Esophagus muscularis mucosa (tissue), 4 donors: ENCODE results near the gene RUNX1. TPM values are rescaled to one million over a fixed set of nuclear protein-coding genes. Genes with fewer than 3 reads are reported as not detected.

Experiments used
- DNase-seq: peaks from one replicate; pipeline ENCODE4 v3.0.0-alpha.2; 2017; ENCODE audit errors: extremely low spot score
- H3K27ac ChIP-seq, 4 donors: fragments of 200-600 bp; sonication (generic); replicated peaks in 1 of 4; 1 replicate in 3 of 4; 2 replicates in 1 of 4; pipeline ENCODE4 v1.5.1; 2016 to 2019; ENCODE audit warnings: mild to moderate bottlenecking in 1 of 4
- H3K27me3 ChIP-seq, 4 donors: fragments of 200-600 bp; sonication (generic); one replicate each; pipeline versions ENCODE4 v1.5.1 to v1.6.0; 2016 to 2019
- H3K36me3 ChIP-seq, 4 donors: fragments of 200-600 bp; sonication (generic); one replicate each; pipeline ENCODE4 v1.5.1; 2016 to 2019
- H3K4me1 ChIP-seq, 4 donors: fragments of 200-600 bp; sonication (generic); one replicate each; pipeline ENCODE4 v1.5.1; 2016 to 2019
- H3K4me3 ChIP-seq, 4 donors: fragments of 200-600 bp; sonication (generic); 1 replicate in 2 of 4; 2 replicates in 2 of 4; pipeline ENCODE4 v1.5.1; 2016 to 2019; ENCODE audit warnings: mild to moderate bottlenecking in 4 of 4, moderate library complexity in 1 of 4
- H3K9me3 ChIP-seq, 4 donors: fragments of 200-600 bp; sonication (generic); 1 replicate in 3 of 4; 2 replicates in 1 of 4; pipeline ENCODE4 v1.5.1; 2016 to 2019
- CTCF ChIP-seq, 3 experiments: fragments of 200-600 bp in 2 of 3; fragments of 450-650 bp in 1 of 3; sonication (generic) in 2 of 3; IDR thresholded peaks; one replicate each; pipeline ENCODE4 v1.5.1; 2017 to 2019; ENCODE audit warnings: antibody characterized with exemption in 3 of 3, mild to moderate bottlenecking in 2 of 3, moderate library complexity in 1 of 3
- EP300 ChIP-seq: sonication (generic); formaldehyde crosslinking; IDR thresholded peaks from one replicate; pipeline ENCODE4 v1.6.1; 2017; ENCODE audit warnings: antibody characterized with exemption
- POLR2A ChIP-seq: fragments of 450-650 bp; IDR thresholded peaks from one replicate; pipeline ENCODE4 v1.6.1; 2017; ENCODE audit warnings: antibody characterized with exemption, moderate library complexity, mild to moderate bottlenecking, low read depth
- POLR2AphosphoS5 ChIP-seq, 2 donors: sonication (generic); formaldehyde crosslinking; IDR thresholded peaks; one replicate each; pipeline ENCODE4 v1.6.1; 2017; ENCODE audit warnings: antibody characterized with exemption in 2 of 2
- WGBS: methylation state at CpG from one replicate; pipeline ENCODE4 v1.1.5; 2018; 5-methylcytosine and 5-hydroxymethylcytosine counted together
- intact Hi-C: fragments of 100-400 bp; cut with DNase I; formaldehyde crosslinking; loops from one replicate; pipeline ENCODE4 v1.15.1; 2023
- total RNA-seq, 4 donors: library from RNA; depleted of rRNA; stranded (reverse); fragments of >200 nt; gene quantifications; one replicate each; pipeline versions ENCODE4 v1.1.0 to v1.2.1, GENCODE V29; 2016

The RUNX1 gene
- total RNA-seq, 4 donors from 2014 or later: 3.7 to 10.9 (median 5.6) TPM

GRCh38 chr21:34959607-34960006 lies 89.5 kb downstream of the RUNX1 start:
- H3K4me1 ChIP-seq: no peaks in the 10 kb centered on the region
- no peaks in the 10 kb centered on the region for H3K36me3 ChIP-seq
- no peak overlapping the region for H3K27ac ChIP-seq
- 86% methylated on average over 1 of the region's 1 CpG for WGBS
- H3K27me3 ChIP-seq: peaks cover 0 to 14% (median 0%) of the 10 kb centered on the region in 4 donors
- H3K4me3 ChIP-seq: no peak overlapping the region
- no peak for DNase-seq
- intact Hi-C loops: no loop called here
- no peaks in the 10 kb centered on the region for H3K9me3 ChIP-seq
- TF ChIP-seq EP300 (no peak), CTCF (IDR thresholded peaks at IDR 0.05) (no peak), POLR2A (no peak), POLR2AphosphoS5 (IDR thresholded peaks at IDR 0.05) (no peak)

DNA sequence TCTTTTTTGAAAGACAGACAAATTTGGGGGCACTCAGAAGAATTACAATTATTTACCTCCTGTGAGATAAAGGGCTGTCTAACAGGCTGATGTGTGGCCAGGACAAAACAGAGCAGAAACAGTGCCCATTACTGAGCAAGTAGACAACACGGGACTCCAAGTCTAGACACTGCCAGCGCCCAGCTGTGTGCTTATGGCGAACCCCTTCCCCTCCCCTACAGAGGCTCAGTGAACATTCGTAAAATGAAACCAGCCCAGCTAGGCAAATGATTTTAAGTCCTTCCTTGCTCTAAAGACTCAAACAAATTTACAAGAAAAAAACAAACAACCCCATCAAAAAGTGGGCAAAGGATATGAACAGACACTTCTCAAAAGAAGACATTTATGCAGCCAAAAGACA lies 91.1 kb downstream of the RUNX1 start:
- Histone ChIP-seq H3K27ac (no peak overlapping the region), H3K4me3 (no peak overlapping the region), H3K9me3 (no peaks in the 10 kb centered on the region), H3K36me3 (no peaks in the 10 kb centered on the region), H3K4me1 (no peaks in the 10 kb centered on the region), H3K27me3 (peaks cover 0 to 8% (median 0%) of the 10 kb centered on the region in 4 donors)
- DNase-seq: no peak
- intact Hi-C loops: no loop called here
- TF ChIP-seq EP300: no peak
- TF ChIP-seq POLR2A: no peak
- no peak for TF ChIP-seq CTCF (IDR thresholded peaks at IDR 0.05)
- no peak for TF ChIP-seq POLR2AphosphoS5 (IDR thresholded peaks at IDR 0.05)
- 86% methylated on average over 4 of the region's 4 CpGs for whole genome bisulfite sequencing

DNA sequence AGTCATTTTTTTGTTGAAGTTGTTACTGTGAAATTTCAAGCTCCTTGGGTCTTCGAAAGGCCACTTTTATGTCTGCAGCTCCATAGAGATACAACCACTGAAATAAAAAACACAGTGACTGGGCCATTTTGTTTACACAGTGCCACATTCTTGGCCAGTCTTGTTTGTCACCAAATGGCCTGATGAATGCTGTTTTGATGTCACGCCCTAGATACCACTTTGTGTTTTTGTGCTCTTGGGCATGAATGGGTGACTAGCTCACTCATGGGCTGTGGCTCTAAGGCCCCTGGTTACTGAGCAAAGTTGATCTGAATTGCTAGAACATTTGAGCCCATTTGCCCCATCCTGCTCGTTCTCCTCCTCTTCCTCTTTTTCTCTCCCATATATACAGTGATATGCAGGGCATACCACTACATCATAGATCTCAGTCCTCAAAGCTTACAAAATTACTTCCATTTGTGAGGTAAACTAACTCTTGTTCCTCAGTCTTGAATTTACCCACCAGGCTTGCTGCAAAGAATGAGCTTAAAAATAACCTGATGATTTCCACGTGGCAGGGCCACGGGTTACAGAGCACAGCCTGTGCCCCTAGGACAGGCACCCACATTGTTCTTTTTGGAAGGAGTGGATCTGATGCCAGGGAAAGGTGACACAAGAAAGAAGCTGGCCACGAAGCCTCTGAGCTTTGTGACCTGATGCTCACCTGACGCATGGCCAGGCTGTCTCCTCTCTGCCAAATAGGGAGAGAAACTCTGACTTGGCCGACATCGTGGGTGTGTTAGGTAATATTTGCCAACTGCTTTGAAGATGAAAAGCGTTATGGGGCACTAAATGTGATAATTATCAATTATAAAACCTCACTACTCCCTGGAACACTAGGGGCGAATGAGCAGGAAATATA lies 92.4 kb downstream of the RUNX1 start:
- H3K27ac ChIP-seq: no peak overlapping the region
- intact Hi-C loops: no loop called here
- no peak overlapping the region for H3K4me3 ChIP-seq
- H3K9me3 ChIP-seq: no peaks in the 10 kb centered on the region
- no peaks in the 10 kb centered on the region for H3K4me1 ChIP-seq
- H3K27me3 ChIP-seq: no peaks in the 10 kb centered on the region
- no peaks in the 10 kb centered on the region for H3K36me3 ChIP-seq
- DNase-seq: no peak
- WGBS: 79% methylated on average over 11 of the region's 11 CpGs
- TF ChIP-seq EP300 (no peak), POLR2A (no peak), POLR2AphosphoS5 (IDR thresholded peaks at IDR 0.05) (no peak), CTCF (IDR thresholded peaks at IDR 0.05) (no peak)

GRCh38 chr21:34953950-34954349 lies 95.2 kb downstream of the RUNX1 start:
- intact Hi-C loops: no loop called here
- H3K36me3 ChIP-seq: no peaks in the 10 kb centered on the region
- TF ChIP-seq CTCF (IDR thresholded peaks at IDR 0.05): no peak
- no peak for TF ChIP-seq POLR2AphosphoS5 (IDR thresholded peaks at IDR 0.05)
- TF ChIP-seq POLR2A: no peak
- no peak for TF ChIP-seq EP300
- no peak overlapping the region for H3K27ac ChIP-seq
- peaks cover 0 to 12% (median 0%) of the 10 kb centered on the region in 4 donors for H3K27me3 ChIP-seq
- no peak overlapping the region for H3K4me3 ChIP-seq
- no peaks in the 10 kb centered on the region for H3K4me1 ChIP-seq
- no peak for DNase-seq
- H3K9me3 ChIP-seq: no peaks in the 10 kb centered on the region
